Thyroid gland (tissue), 4 donors: ENCODE data around the gene UMODL1. TPM values are rescaled to one million over a fixed set of nuclear protein-coding genes. Genes with fewer than 3 reads are reported as not detected.

ENCODE experiments used
- DNase-seq, 2 donors: peaks; one replicate each; pipeline ENCODE4 v3.0.0-alpha.2; 2019
- H3K27ac ChIP-seq, 3 donors: fragments of 200-600 bp; sonication (generic); 1 replicate in 2 of 3; 2 replicates in 1 of 3; pipeline ENCODE4 v1.5.1; 2016 to 2019; ENCODE audit warnings: mild to moderate bottlenecking in 1 of 3, moderate library complexity in 1 of 3
- H3K27me3 ChIP-seq: fragments of 200-600 bp; sonication (generic); one replicate; pipeline ENCODE4 v1.5.1; 2019
- H3K36me3 ChIP-seq, 2 donors: fragments of 200-600 bp; sonication (generic); one replicate each; pipeline ENCODE4 v1.5.1; 2016 to 2019
- H3K4me1 ChIP-seq, 2 donors: fragments of 200-600 bp; sonication (generic); one replicate each; pipeline ENCODE4 v1.5.1; 2017 to 2019
- H3K4me3 ChIP-seq, 3 donors: fragments of 200-600 bp; sonication (generic); replicated peaks in 1 of 3; 1 replicate in 2 of 3; 2 replicates in 1 of 3; pipeline ENCODE4 v1.5.1; 2016; ENCODE audit warnings: mild to moderate bottlenecking in 1 of 3
- H3K9me3 ChIP-seq: fragments of 200-600 bp; sonication (generic); one replicate; pipeline ENCODE4 v1.5.1; 2017
- POLR2A ChIP-seq, 2 donors: fragments of 450-650 bp; IDR thresholded peaks; one replicate each; pipeline ENCODE4 v1.6.1; 2017; ENCODE audit warnings: antibody characterized with exemption in 2 of 2, mild to moderate bottlenecking in 2 of 2, moderate library complexity in 1 of 2
- WGBS, 2 donors: methylation state at CpG; one replicate each; pipeline ENCODE4 v1.1.5; 2017; 5-methylcytosine and 5-hydroxymethylcytosine counted together
- intact Hi-C: fragments of 100-400 bp; cut with DNase I; formaldehyde crosslinking; loops from one replicate; pipeline ENCODE4 v1.15.1; 2023
- total RNA-seq, 4 donors: library from RNA; depleted of rRNA; stranded (reverse); fragments of >200 nt; gene quantifications; one replicate each; pipeline ENCODE4 v1.2.3, GENCODE V29; 2016
- TF ChIP-seq, protein P1 (sequence below), 6 experiments: fragments of 200-600 bp in 3 of 6; fragments of 450-650 bp in 3 of 6; sonication (generic) in 3 of 6; IDR thresholded peaks; one replicate each; pipeline ENCODE4 v1.5.1; 2016 to 2019; ENCODE audit warnings: antibody characterized with exemption in 6 of 6, mild to moderate bottlenecking in 2 of 6, inconsistent platforms in 1 of 6, moderate library complexity in 1 of 6

Gene UMODL1
- total RNA-seq, 4 donors from 2014 or later: not detected

DNA sequence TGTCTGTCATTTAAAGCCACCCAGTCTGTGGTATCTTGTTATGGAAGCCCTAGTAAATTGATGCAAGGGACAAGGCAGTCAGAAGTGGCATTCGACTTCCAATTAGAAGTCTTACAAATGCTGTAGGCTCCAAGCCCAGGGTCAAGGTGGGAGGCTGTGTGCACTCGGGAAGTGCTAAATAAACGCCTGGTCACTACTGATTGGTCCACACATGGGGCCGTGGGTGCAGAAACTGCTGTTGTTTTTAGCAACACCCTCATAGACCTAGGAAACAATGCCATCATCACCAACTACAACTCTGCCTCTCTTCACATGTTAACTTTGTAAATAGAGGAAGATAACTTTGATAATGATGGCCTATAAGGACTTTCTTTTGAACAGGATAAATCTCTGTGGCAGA, 40.8 kb upstream of the UMODL1 start:
- H3K4me1 ChIP-seq: no peaks in the 10 kb centered on the region
- H3K27ac ChIP-seq: no peak overlapping the region
- DNase-seq: no peak
- 79 to 81% methylated on average over 4 of the region's 4 CpGs for WGBS, 2 donors
- no peaks in the 10 kb centered on the region for H3K36me3 ChIP-seq
- intact Hi-C loops: no loop called here
- no peaks in the 10 kb centered on the region for H3K27me3 ChIP-seq
- H3K9me3 ChIP-seq: no peaks in the 10 kb centered on the region
- TF ChIP-seq POLR2A (IDR thresholded peaks at IDR 0.05): no peak
- TF ChIP-seq, protein P1, sequence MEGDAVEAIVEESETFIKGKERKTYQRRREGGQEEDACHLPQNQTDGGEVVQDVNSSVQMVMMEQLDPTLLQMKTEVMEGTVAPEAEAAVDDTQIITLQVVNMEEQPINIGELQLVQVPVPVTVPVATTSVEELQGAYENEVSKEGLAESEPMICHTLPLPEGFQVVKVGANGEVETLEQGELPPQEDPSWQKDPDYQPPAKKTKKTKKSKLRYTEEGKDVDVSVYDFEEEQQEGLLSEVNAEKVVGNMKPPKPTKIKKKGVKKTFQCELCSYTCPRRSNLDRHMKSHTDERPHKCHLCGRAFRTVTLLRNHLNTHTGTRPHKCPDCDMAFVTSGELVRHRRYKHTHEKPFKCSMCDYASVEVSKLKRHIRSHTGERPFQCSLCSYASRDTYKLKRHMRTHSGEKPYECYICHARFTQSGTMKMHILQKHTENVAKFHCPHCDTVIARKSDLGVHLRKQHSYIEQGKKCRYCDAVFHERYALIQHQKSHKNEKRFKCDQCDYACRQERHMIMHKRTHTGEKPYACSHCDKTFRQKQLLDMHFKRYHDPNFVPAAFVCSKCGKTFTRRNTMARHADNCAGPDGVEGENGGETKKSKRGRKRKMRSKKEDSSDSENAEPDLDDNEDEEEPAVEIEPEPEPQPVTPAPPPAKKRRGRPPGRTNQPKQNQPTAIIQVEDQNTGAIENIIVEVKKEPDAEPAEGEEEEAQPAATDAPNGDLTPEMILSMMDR (IDR thresholded peaks at IDR 0.05): no peak
- no peak overlapping the region for H3K4me3 ChIP-seq

DNA sequence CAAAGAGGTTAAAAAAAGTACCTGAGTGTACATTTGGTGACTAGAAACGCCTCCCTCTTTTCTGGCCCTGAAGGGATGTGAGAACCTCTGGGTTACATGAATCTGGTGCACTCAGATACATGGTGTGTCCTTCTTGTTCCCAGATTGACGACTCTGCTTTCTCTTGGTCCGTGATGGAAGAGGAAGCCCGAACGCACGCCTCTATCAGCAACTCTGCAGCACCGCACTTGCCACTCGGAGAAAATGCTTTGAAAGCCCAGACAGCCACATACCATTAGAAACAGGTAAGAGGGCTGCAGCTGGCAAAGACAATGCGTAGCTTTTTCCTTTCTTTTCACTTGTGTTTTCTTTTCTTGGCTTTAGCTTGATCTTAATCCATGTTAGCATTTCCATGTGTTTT, 39.9 kb upstream of the UMODL1 start:
- Histone ChIP-seq H3K27me3 (no peaks in the 10 kb centered on the region), H3K4me3 (no peak overlapping the region), H3K4me1 (no peaks in the 10 kb centered on the region), H3K9me3 (no peaks in the 10 kb centered on the region), H3K27ac (no peak overlapping the region), H3K36me3 (no peaks in the 10 kb centered on the region)
- 69 to 79% methylated on average over 9 of the region's 9 CpGs for WGBS, 2 donors
- TF ChIP-seq, protein P1 (IDR thresholded peaks at IDR 0.05): no peak
- no peak for DNase-seq
- intact Hi-C loops: no loop called here

DNA sequence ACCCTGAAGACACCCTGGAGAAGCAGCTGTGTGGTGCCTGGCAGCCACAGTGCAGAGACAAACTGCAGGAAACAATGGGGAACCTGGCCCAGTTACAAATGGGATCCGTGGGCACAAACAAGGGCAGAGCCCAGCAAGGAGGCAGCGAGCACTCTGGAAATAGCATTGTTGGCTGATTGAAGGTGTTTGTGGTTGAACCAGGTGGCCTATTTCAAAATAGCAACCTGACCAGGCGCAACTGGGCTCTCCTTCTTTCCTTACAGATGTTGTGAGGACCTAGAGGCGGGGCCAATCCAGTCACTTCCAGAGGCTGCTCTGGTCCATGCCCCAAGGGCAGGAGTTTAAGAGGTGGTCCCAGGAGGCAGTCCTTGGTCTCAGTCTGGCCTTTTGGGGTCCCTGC, 39.3 kb upstream of the UMODL1 start:
- DNase-seq: no peak
- TF ChIP-seq, protein P1 (IDR thresholded peaks at IDR 0.05): no peak
- no peaks in the 10 kb centered on the region for H3K27me3 ChIP-seq
- intact Hi-C loops: no loop called here
- no peak overlapping the region for H3K27ac ChIP-seq
- H3K36me3 ChIP-seq: no peaks in the 10 kb centered on the region
- no peaks in the 10 kb centered on the region for H3K4me1 ChIP-seq
- WGBS, 2 donors: 83 to 91% methylated on average over 4 of the region's 4 CpGs
- H3K4me3 ChIP-seq: no peak overlapping the region
- no peaks in the 10 kb centered on the region for H3K9me3 ChIP-seq

DNA sequence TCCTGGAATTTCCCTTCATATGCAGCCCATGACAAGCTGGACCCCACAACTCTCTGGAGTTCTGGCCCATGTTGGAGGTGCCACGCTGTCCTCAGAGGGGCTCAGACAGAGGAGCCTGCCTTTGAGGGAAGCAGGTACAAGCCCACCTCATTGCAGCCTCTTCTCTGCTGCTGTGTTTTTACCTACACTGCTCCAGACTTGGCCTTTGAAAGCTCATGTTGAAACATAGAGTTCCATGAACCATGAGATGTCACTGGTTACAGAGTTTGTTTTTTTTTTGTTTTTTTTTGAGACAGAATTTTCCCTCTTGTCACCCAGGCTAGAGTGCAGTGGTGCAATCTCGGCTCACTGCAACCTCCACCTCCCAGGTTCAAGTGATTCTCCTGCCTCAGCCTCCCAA, 38.9 kb upstream of the UMODL1 start:
- intact Hi-C loops: no loop called here
- Histone ChIP-seq H3K27me3 (no peaks in the 10 kb centered on the region), H3K36me3 (no peaks in the 10 kb centered on the region), H3K4me1 (no peaks in the 10 kb centered on the region), H3K27ac (no peak overlapping the region), H3K4me3 (no peak overlapping the region), H3K9me3 (no peaks in the 10 kb centered on the region)
- no peak for DNase-seq
- no peak for TF ChIP-seq POLR2A (IDR thresholded peaks at IDR 0.05)
- TF ChIP-seq, protein P1 (IDR thresholded peaks at IDR 0.05): no peak
- WGBS, 2 donors: 76 to 86% methylated on average over 2 of the region's 2 CpGs

DNA sequence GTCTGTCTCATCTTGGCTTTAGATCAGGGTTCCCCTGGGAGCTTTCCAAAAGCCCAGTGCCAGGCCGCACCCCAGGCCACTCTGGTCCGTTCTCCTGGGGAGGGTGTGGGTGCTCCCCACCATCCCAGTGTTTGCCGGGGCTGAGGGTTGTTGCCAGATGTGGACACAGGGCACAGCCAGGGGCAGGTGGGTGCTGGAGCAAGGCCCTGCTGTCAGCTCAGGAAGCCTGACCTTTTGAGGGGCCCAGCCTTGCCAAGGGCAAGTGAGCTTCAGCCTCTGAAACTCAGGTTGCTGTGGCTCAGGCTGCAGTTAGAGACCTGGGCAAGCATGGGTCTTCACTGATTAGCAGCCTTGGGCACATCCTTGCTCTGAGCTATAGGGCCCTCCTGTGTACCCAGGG, 38.1 kb upstream of the UMODL1 start:
- WGBS, 2 donors: 92 to 100% methylated on average over 1 to 2 of the region's 3 CpGs
- Histone ChIP-seq H3K9me3 (no peaks in the 10 kb centered on the region), H3K4me1 (no peaks in the 10 kb centered on the region), H3K27ac (no peak overlapping the region), H3K27me3 (no peaks in the 10 kb centered on the region), H3K4me3 (no peak overlapping the region), H3K36me3 (no peaks in the 10 kb centered on the region)
- no peak for DNase-seq
- TF ChIP-seq, protein P1 (IDR thresholded peaks at IDR 0.05): no peak
- no peak for TF ChIP-seq POLR2A (IDR thresholded peaks at IDR 0.05)
- intact Hi-C loops: no loop called here
